Epithelial cell of alveolus of lung (primary cell): ENCODE data around the gene STRADB. TPM values are rescaled to one million over a fixed set of nuclear protein-coding genes. Genes with fewer than 3 reads are reported as not detected.

Experiments used
- total RNA-seq: library from RNA; depleted of rRNA; stranded (reverse); fragments of >200 nt; gene quantifications from 2 replicates; pipeline ENCODE4 v1.2.1, GENCODE V29; 2015

Gene STRADB
- total RNA-seq: 26.1 and 39.3 TPM in 2 replicates

DNA sequence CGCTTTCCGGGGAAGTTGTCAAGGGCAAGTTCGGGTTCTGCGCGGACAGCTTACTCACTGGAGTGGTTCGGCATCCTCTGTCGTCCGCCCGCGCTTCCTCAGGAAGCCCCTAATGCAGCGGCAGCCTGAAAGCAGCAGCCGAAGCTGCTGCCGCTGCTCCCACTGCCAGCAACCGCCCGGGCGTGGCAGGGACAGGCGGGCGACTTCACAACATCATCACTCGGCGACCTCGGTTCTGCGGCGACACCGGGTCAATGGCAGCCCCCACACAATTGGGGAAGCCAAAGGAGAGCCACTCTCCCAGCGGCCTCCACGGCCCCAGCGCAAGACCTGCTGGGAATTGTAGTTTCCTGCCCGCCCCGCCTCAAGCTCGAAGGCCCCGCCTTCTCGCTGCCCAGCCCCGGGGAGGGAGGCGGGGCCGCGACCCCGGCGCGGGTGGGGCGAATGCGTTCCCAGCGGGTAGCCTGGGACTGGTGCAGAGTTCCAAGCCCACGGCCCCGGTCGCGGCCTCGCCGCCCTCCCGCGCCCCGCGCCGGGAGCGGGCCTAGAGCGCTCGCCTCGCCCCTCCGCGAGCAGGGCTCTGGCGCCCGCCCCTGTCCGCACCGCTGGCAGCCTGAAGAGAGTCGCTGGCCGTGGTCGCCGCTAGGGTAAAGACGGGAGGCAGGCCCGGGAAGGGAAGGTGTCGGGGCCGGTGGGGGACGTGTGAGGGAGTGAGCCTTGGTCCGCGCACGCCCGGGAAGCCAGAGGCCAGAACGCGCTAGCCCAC lies at the start of gene STRADB, which contains the start of gene TRAK2:
STRADB (plus strand) TSS at position 449 of the 766 bp plus-strand sequence. CDS start 3,101 bp downstream, outside the sequence.
TRAK2 (minus strand) TSS at position 167 of the 766 bp plus-strand sequence. CDS start 30,951 bp downstream, outside the sequence.

Other genes with a start within 250 kb of the STRADB start
- 11.4 and 17.6 TPM in 2 replicates for gene CASP8, start 191.2 kb upstream of the STRADB start, total RNA-seq
- gene FLACC1, start 94.4 kb upstream of the STRADB start, total RNA-seq: 0.32 TPM in 1 of 2 replicates, not detected in the other
- gene TRAK2, start 282 bp upstream of the STRADB start, total RNA-seq: 21.0 and 25.0 TPM in 2 replicates
- gene TMEM237, start 191.8 kb downstream of the STRADB start, total RNA-seq: 10.8 and 35.3 TPM in 2 replicates
- 4.3 TPM in 1 of 2 replicates, not detected in the other for gene MPP4, start 246.9 kb downstream of the STRADB start, total RNA-seq